Retinal pigment epithelial cell (primary cell): ENCODE results near the gene CRYBB1.

Source experiments
- DNase-seq: peaks from one replicate; pipeline ENCODE4 v3.0.0-alpha.2; 2010; ENCODE audit warnings: low read depth
- H3K4me3 ChIP-seq: 2 replicates; pipeline ENCODE4 v1.5.1; 2011; ENCODE audit warnings: mild to moderate bottlenecking, low read length, control low read depth, moderate library complexity
- CTCF ChIP-seq: conservative IDR thresholded peaks from 2 replicates; pipeline ENCODE4 v1.5.1; 2011; ENCODE audit warnings: low read depth, low read length, control low read depth, inconsistent platforms

CRYBB1 gene

DNA sequence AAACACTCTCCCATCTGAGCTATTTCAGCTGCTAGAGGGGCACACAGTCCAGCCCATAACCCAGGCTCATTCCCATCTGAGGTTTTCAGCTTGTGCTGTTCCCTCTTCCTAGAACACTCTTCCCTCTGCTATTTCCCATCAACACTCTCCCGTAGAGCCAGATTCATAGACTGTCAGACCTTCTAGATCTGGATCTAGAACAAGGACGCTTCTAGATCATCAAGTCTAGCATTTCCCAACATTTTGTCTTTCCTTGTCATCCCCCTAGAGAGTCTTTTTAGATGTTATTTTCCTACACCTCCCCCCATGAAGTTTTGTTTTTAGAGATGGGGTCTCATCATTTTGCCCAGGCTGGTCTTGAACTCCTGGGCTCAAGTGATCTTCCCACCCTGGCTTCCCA lies 17.3 kb upstream of the CRYBB1 start:
- no peak for DNase-seq
- TF ChIP-seq CTCF = no peak
- no peak overlapping the region for H3K4me3 ChIP-seq

DNA sequence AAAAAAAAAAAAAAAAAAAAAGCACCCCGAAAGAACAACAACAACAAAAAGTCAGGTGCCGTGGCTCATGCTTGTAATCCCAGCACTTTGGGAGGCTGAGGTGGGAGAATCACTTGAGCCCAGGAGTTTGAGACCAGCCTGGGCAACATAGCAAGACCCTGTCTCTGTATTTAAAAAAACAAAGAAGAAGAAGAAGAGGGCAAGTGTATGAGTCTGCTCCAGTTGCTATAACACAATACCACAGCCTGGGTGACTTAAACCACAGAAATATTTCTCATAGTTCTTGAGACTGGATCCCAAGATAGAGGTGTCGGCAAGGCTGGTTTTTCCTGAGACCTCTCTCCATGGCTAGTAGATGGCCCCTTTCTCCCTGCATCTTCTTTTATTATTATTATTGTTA lies 16.4 kb upstream of the CRYBB1 start:
- DNase-seq = no peak
- H3K4me3 ChIP-seq = no peak overlapping the region
- TF ChIP-seq CTCF = no peak

DNA sequence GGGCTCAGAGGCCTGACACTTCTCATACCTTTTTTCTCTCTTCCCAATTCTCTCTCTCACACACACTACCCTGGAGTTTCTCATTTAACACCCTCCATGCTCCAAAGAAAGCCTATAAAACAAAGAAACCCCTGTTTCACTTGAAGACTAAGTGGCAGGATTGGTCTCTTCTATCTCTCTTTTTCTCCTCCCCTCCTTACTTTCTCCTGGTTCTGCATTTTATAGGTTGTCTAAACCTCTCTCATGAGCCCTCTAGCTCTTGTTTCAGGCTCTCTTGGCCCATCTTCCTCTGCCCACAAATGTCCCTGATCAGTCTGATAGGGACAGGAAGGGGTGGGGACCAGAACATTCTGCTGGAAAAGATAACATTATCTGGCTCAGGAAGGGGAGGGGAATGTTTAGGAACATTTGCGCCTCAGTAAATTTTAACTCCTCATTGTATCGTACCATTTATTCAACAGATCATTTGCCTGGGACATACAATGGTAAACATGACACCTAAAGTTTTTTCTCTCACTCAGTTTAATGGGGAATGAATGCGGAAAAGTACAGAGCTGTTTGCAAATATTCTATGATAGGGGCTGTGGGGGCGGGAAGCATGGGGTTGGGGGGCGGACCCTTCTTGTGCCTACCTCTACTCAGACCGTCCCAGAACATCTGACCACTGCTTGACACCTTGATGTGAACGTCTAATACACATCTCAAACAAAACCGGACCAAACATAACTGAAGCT lies 14.8 kb upstream of the CRYBB1 start:
- DNase-seq = no peak
- TF ChIP-seq CTCF = no peak
- no peak overlapping the region for H3K4me3 ChIP-seq

- H3K4me3 ChIP-seq = no peak overlapping the region
- no peak for DNase-seq
- TF ChIP-seq CTCF = no peak
Observed at GRCh38 chr22:26631282-26631681, 13.5 kb upstream of the CRYBB1 start.

DNA sequence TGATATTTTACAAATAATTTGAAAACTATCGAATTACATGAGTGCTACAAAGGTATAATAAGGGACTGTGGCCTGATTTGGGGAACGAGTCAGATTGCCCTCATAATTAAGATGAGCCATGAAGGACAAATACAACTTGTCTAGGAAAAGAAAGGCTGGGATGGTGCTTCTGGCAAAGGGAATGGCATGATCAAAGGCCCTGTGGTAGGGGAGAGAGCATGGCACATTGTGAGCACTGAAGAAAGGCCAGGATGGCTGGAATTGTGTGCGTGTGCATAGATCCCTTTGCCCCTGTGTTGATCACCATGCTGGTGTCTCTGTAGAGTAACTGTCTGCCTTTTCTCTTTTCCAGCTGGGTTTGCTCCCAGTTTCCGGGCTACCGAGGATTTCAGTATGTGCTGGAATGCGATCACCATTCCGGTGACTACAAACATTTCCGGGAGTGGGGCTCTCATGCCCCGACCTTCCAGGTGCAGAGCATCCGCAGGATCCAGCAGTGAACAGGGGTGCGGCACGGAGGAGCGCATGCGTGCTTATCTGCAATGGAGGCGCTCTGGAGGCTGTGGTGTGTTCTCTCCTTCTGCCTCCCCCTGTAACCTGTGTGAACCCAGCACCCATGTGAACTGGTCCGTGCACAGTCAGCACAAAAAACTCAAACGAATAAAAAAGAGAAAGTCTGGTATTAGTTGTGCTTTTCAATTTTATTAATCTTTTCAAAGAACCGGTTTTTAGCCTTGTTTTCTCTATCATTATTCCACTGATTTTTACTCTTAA lies 12.3 kb upstream of the CRYBB1 start:
- no peak overlapping the region for H3K4me3 ChIP-seq
- no peak for TF ChIP-seq CTCF
- DNase-seq = no peak

DNA sequence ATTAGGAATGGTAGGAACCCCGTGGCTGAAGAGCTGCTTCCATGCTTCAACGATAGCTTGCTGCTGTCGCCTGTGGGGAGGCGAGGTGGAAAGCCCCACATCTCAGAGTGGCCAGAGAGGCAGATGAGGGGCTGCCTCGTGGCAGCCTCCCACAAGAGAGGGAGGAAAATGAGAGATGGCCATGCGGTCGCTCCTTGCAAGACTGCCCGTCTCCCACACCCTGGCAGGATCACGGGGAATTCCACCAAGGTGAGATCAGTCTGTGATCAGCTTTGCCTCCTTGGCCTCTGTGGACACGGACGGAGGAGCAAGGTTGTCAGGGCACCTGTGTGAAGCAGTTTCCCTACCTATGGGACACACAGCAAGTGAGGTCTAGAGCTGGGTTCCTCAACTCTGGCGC lies 7.0 kb upstream of the CRYBB1 start:
- no peak for DNase-seq
- H3K4me3 ChIP-seq = no peak overlapping the region
- TF ChIP-seq CTCF = no peak

- no peak for DNase-seq
- TF ChIP-seq CTCF = no peak
- no peak overlapping the region for H3K4me3 ChIP-seq
Observed at GRCh38 chr22:26623984-26624383, 6.2 kb upstream of the CRYBB1 start.
